ENCODE measurements around the gene TBX1.

TBX1 gene

DNA sequence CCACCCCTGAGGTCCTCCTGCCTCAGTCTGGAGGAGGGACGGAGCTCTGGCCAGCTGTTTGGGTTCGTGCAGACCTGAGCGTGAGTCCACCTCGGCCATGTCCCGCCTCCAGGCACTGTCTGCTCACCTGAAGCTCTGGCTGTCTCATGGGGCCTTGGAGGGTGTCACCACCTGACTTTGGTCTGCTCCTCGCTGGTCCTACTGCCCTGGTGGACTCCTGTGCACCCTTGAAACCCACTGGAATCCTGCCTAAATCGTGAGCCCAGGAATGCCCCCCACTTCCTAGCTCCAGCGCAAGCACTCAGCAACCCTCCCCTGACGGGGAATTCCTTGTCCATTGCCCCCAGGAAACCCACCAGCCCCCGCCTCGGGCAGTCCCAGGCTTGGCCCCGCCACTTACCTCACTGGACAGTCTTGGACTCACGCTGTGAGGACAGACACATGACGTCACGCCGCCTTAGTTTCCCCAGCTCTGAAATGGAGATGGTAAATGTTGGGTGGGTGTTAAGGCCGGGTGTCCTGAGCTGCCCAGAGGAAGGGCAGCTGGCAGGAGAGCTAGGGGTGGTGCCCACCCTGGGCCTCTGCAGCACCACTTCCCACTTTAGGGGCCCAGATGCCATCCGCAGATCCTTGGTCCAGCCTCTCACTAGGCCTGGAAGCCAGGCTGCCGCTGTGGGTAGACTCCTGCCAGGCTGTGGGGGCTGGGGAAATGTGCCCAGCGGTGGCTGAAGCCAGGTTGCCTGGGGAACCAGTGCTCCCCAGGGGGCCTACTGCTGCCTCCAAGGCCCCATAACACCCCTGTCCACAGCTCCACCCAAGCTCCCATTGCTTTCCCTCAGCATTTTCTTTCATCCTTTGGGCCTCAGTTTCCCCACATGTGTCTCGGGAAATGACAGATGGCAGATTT, 18.2 kb upstream of the TBX1 start:
- H3K9me3 ChIP-seq (ENCODE audit: control insufficient read depth, low read depth, low read length): no peaks in the 10 kb centered on the region
- peaks cover 4% of the 10 kb centered on the region for H3K4me1 ChIP-seq (ENCODE audit: control insufficient read depth, low read depth, low read length)
- no peak overlapping the region for H3K4me3 ChIP-seq (ENCODE audit: low read length)
- H3K36me3 ChIP-seq (ENCODE audit: control insufficient read depth, low read depth, low read length): no peaks in the 10 kb centered on the region
- no peaks in the 10 kb centered on the region for H3K27me3 ChIP-seq (ENCODE audit: control insufficient read depth, insufficient read depth, low read length)
- no peak overlapping the region for H3K9ac ChIP-seq (ENCODE audit: low read length)
- H3K27ac ChIP-seq (ENCODE audit: low read length): no peak overlapping the region

GRCh38 chr22:19743081-19743480, 17.5 kb upstream of the TBX1 start:
- no peak overlapping the region for H3K4me3 ChIP-seq (ENCODE audit: low read length)

DNA sequence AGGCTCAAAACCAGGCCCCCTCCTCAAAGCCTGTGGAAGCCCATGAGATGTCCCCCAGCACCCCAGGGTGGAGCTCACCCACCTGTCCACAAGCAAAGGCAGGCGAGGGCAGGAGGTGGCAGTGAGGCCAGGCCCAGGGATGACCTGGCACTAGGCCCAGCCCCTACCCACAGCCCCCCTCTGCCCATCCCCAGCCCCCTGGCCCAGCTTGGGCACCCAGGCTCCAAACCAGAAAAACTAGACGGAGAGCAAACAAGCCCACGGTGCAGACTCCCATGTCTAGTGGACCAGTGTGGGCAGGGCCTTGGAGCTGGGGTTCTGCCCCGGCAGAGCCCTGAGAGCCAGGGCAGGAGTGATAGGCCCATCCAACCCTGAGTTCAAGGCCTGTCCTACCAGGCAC, 16.9 kb upstream of the TBX1 start:
- no peak overlapping the region for H3K9ac ChIP-seq (ENCODE audit: low read length)
- no peaks in the 10 kb centered on the region for H3K9me3 ChIP-seq (ENCODE audit: control insufficient read depth, low read depth, low read length)
- no peak overlapping the region for H3K4me3 ChIP-seq (ENCODE audit: low read length)
- no peaks in the 10 kb centered on the region for H3K36me3 ChIP-seq (ENCODE audit: control insufficient read depth, low read depth, low read length)
- H3K4me1 ChIP-seq (ENCODE audit: control insufficient read depth, low read depth, low read length): peaks cover 4% of the 10 kb centered on the region
- peaks cover 3% of the 10 kb centered on the region for H3K27me3 ChIP-seq (ENCODE audit: control insufficient read depth, insufficient read depth, low read length)
- H3K27ac ChIP-seq (ENCODE audit: low read length): no peak overlapping the region

More at GRCh38 chr22:19743081-19743480, 17.5 kb upstream of the TBX1 start:
- no peaks in the 10 kb centered on the region for H3K27me3 ChIP-seq (ENCODE audit: control insufficient read depth, insufficient read depth, low read length)
- no peak overlapping the region for H3K27ac ChIP-seq (ENCODE audit: low read length)
- H3K9me3 ChIP-seq (ENCODE audit: control insufficient read depth, low read depth, low read length): no peaks in the 10 kb centered on the region
- no peak overlapping the region for H3K9ac ChIP-seq (ENCODE audit: low read length)
- H3K4me1 ChIP-seq (ENCODE audit: control insufficient read depth, low read depth, low read length): peaks cover 4% of the 10 kb centered on the region
- H3K36me3 ChIP-seq (ENCODE audit: control insufficient read depth, low read depth, low read length): no peaks in the 10 kb centered on the region

DNA sequence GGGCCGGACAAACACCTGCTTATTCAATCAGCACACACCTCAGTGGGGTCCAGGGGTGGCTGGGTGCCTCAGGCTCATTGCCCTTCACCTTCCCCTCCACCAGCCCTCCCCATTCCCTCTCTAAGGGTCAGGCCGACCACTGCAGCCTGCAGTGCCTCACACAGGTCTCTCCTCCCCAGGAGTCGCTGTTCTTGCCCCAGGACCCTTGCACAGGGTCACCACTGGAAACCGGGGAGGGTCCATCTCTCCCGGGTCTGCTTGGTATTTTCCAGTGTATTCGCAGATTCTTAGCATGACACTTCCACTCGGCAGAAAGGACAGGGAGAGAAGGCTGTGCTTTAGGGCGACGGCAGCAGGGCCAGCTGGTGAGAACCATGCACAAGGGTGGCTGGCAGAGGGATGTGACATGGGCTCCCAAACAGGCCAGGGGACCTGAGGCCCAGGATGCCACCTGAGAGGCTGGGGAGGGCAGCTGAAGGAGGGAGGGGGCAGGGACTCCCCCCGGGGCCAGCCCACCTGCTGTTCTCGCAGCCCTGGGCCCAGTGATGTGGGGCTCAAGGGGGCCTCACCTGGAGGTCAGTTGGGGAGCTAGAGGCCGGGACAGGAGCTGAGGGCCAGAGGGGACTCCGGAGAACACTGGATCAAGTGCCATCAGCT, 16.1 kb upstream of the TBX1 start:
- no peak overlapping the region for H3K9ac ChIP-seq (ENCODE audit: low read length)
- H3K9me3 ChIP-seq (ENCODE audit: control insufficient read depth, low read depth, low read length): no peaks in the 10 kb centered on the region
- no peaks in the 10 kb centered on the region for H3K36me3 ChIP-seq (ENCODE audit: control insufficient read depth, low read depth, low read length)
- no peak overlapping the region for H3K27ac ChIP-seq (ENCODE audit: low read length)
- peaks cover 11% of the 10 kb centered on the region for H3K27me3 ChIP-seq (ENCODE audit: control insufficient read depth, insufficient read depth, low read length)
- H3K4me1 ChIP-seq (ENCODE audit: control insufficient read depth, low read depth, low read length): peaks cover 4% of the 10 kb centered on the region
- no peak overlapping the region for H3K4me3 ChIP-seq (ENCODE audit: low read length)

DNA sequence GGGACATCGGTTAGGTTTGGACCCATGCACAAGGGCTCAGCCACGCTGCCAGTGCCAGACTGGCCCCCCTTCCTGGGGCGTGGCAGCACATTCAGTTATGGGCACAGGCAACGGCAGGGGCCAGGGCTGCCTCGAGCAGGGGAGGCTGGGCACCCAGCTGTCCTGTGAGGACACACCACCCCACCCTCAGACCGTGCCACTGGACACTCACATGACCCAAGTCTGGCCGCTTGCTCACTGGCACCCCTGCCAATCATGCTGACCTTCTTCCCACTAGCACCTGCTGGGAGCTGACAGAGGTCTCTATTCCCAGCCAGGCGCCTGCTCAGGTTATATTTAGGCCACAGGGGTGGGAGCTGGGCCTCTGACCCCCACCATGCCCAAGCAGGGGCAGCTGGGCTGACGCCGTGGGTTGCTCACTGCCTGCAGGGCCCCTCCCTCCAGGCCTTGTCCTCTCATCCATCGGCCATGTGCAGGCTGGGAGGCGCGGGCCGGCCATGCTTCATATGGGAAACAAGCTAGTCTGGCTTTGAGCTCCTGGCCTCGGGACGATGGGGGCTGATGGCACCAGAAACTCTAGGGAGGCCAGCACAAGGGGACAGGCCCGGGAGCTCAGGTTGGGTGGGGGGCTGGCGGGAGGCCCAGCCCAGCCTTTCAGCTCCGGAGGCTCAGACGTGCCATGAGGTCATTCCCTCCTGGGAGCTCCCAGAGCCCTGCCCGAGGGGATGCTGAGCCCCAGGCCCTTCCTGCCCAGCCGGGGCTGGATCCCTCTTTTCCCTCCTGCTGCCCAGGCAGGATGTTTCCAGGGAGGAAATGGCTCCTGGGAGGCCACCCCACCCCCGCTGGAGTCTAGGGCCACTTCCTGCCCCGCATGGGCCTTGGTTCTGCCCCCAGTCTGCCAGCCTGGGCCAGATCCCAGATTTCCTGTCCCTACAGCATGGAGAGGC, 15.2 kb upstream of the TBX1 start:
- no peaks in the 10 kb centered on the region for H3K36me3 ChIP-seq (ENCODE audit: control insufficient read depth, low read depth, low read length)
- no peak overlapping the region for H3K9ac ChIP-seq (ENCODE audit: low read length)
- H3K27me3 ChIP-seq (ENCODE audit: control insufficient read depth, insufficient read depth, low read length): peaks cover 11% of the 10 kb centered on the region
- H3K27ac ChIP-seq (ENCODE audit: low read length): no peak overlapping the region
- H3K9me3 ChIP-seq (ENCODE audit: control insufficient read depth, low read depth, low read length): no peaks in the 10 kb centered on the region
- peaks cover 4% of the 10 kb centered on the region for H3K4me1 ChIP-seq (ENCODE audit: control insufficient read depth, low read depth, low read length)
- no peak overlapping the region for H3K4me3 ChIP-seq (ENCODE audit: low read length)

DNA sequence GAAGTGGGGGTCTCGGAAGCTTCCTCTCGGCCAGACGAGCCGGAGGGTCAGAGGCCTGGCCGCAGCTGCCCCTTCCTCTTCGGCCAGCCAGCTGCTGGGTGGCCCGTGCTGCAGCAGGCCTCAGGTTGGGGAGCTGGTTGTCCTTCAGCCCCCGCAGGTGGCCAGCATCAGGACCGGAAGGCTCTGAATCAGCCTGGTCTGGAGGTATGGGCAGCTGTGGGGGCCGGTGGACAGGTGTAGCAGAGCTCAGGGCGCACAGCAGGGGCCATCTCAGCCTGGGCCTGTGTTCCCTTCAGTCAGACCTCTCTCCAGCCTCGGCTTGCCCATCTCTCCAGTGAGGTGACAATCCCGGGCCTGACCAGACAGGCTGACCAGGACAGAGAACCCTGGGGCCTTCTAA, 13.9 kb upstream of the TBX1 start:
- Histone ChIP-seq H3K36me3 (ENCODE audit: control insufficient read depth, low read depth, low read length) (no peaks in the 10 kb centered on the region), H3K4me1 (ENCODE audit: control insufficient read depth, low read depth, low read length) (peaks cover 4% of the 10 kb centered on the region)

DNA sequence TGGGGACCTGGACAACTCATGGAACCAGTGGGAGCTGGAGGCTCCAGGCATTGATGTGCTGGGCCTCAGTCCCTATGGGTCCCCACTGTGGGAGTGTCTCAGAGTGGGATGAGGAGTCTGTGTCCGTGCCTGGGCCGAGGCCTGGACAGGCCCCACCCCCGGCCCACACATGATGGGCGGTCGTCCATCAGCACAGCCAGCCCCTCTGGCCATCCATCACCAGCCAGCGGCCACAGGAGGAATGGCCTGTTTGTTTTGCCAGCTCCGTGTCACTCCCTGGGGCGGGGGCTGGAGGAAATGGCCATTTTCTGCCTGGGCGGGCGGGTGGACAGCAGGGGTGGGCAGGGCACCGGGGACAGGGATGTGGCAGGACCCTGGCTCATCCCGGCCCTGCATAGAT, 13.0 kb upstream of the TBX1 start:
- no peaks in the 10 kb centered on the region for H3K36me3 ChIP-seq (ENCODE audit: control insufficient read depth, low read depth, low read length)
- no peaks in the 10 kb centered on the region for H3K9me3 ChIP-seq (ENCODE audit: control insufficient read depth, low read depth, low read length)
- no peak overlapping the region for H3K4me3 ChIP-seq (ENCODE audit: low read length)
- H3K4me1 ChIP-seq (ENCODE audit: control insufficient read depth, low read depth, low read length): peaks cover 4% of the 10 kb centered on the region
- no peak overlapping the region for H3K27ac ChIP-seq (ENCODE audit: low read length)
- peaks cover 23% of the 10 kb centered on the region for H3K27me3 ChIP-seq (ENCODE audit: control insufficient read depth, insufficient read depth, low read length)
- no peak overlapping the region for H3K9ac ChIP-seq (ENCODE audit: low read length)

More for the DNA sequence above, 13.9 kb upstream of the TBX1 start:
- Histone ChIP-seq H3K27me3 (ENCODE audit: control insufficient read depth, insufficient read depth, low read length) (peaks cover 15% of the 10 kb centered on the region), H3K9ac (ENCODE audit: low read length) (no peak overlapping the region), H3K27ac (ENCODE audit: low read length) (no peak overlapping the region), H3K9me3 (ENCODE audit: control insufficient read depth, low read depth, low read length) (no peaks in the 10 kb centered on the region), H3K4me3 (ENCODE audit: low read length) (no peak overlapping the region)

DNA sequence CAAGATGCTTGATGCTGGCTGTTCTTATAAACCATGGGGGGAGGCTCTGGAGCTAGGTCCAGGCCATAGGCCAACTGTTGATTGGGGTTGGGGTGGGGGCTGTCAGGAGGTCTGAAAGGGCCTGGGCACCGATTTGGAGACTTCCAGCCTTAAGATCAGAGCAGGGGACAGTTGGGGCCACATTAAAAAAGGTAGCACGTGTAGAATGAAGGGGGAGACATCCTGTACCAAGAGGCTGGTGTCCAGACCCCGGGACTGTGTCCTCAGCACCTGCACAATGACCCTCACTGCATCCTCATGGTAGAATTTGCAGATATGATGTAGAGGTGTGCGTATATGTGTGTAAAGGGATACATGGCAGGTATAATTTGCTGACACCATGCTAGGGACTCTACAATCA, 12.4 kb upstream of the TBX1 start:
- H3K36me3 ChIP-seq (ENCODE audit: control insufficient read depth, low read depth, low read length): no peaks in the 10 kb centered on the region
- no peak overlapping the region for H3K9ac ChIP-seq (ENCODE audit: low read length)
- no peak overlapping the region for H3K4me3 ChIP-seq (ENCODE audit: low read length)
- peaks cover 29% of the 10 kb centered on the region for H3K27me3 ChIP-seq (ENCODE audit: control insufficient read depth, insufficient read depth, low read length)
- no peaks in the 10 kb centered on the region for H3K9me3 ChIP-seq (ENCODE audit: control insufficient read depth, low read depth, low read length)
- H3K27ac ChIP-seq (ENCODE audit: low read length): no peak overlapping the region
- H3K4me1 ChIP-seq (ENCODE audit: control insufficient read depth, low read depth, low read length): peaks cover 4% of the 10 kb centered on the region

- Histone ChIP-seq H3K36me3 (ENCODE audit: control insufficient read depth, low read depth, low read length) (no peaks in the 10 kb centered on the region), H3K27me3 (ENCODE audit: control insufficient read depth, insufficient read depth, low read length) (peaks cover 39% of the 10 kb centered on the region), H3K9ac (ENCODE audit: low read length) (no peak overlapping the region), H3K27ac (ENCODE audit: low read length) (no peak overlapping the region), H3K4me3 (ENCODE audit: low read length) (no peak overlapping the region), H3K4me1 (ENCODE audit: control insufficient read depth, low read depth, low read length) (peaks cover 4% of the 10 kb centered on the region), H3K9me3 (ENCODE audit: control insufficient read depth, low read depth, low read length) (no peaks in the 10 kb centered on the region)
These were observed 11.4 kb upstream of the TBX1 start for GRCh38 chr22:19748991-19749664.

GRCh38 chr22:19749876-19750275, 10.7 kb upstream of the TBX1 start:
- H3K9ac ChIP-seq (ENCODE audit: low read length): no peak overlapping the region
- H3K4me1 ChIP-seq (ENCODE audit: control insufficient read depth, low read depth, low read length): peaks cover 4% of the 10 kb centered on the region
- no peak overlapping the region for H3K27ac ChIP-seq (ENCODE audit: low read length)
- peaks cover 46% of the 10 kb centered on the region for H3K27me3 ChIP-seq (ENCODE audit: control insufficient read depth, insufficient read depth, low read length)
- H3K4me3 ChIP-seq (ENCODE audit: low read length): no peak overlapping the region
- no peaks in the 10 kb centered on the region for H3K36me3 ChIP-seq (ENCODE audit: control insufficient read depth, low read depth, low read length)
- H3K9me3 ChIP-seq (ENCODE audit: control insufficient read depth, low read depth, low read length): no peaks in the 10 kb centered on the region

All from iPS-18a (cell line).